GM12801 (cell line): Measurements from ENCODE around the gene SLC22A13.

ENCODE experiments used
- CTCF ChIP-seq: IDR thresholded peaks from one replicate; pipeline ENCODE4 v1.5.1; 2011; ENCODE audit warnings: control low read depth; ENCODE audit not compliant: insufficient read length; ENCODE audit errors: extremely low read depth

SLC22A13 gene

GRCh38 chr3:38253704-38254103 is 11.9 kb upstream of the SLC22A13 start:
- TF ChIP-seq CTCF, result no peak

GRCh38 chr3:38254872-38255271 is 10.7 kb upstream of the SLC22A13 start:
- TF ChIP-seq CTCF, result no peak

DNA sequence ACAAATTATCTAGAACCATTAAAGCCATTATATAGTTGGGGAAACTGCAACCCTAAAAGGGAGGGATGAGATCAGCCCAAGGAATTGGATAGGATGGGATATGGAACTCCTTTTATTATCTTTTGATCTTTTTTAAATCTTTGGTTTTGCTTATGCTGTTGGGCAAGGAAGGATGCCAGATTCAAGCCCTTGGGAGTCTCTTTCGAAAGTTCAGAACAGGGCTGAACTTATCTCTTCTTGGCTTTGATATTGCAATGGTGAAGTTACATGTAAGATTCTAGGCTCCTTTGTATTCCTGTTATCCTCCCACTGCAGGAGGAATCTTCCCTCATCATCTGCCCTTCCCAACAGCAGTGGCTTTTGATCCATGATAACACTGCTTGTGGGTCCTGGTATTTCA is 10.0 kb upstream of the SLC22A13 start:
- TF ChIP-seq CTCF, result no peak

DNA sequence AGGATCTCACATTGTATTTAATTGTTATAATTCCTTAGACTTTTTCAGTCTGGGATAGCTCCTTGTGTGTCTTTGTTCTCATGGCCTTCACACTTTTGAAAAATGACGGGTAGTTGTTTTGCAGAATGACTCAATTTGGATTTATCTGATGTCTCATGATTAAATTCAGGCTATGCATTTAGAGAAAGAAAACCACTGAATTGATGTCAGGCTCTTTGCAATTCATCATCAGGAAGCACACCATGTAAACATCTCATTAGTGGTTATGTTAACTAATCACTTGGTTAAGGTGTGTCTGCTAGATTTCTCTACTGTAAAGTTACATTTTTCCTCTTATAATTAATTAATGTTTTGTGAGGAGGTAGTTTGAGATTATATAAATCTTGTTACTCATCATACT is 8.0 kb upstream of the SLC22A13 start:
- no peak for TF ChIP-seq CTCF

- no peak for TF ChIP-seq CTCF
Measured at GRCh38 chr3:38260474-38260873, 5.1 kb upstream of the SLC22A13 start.

DNA sequence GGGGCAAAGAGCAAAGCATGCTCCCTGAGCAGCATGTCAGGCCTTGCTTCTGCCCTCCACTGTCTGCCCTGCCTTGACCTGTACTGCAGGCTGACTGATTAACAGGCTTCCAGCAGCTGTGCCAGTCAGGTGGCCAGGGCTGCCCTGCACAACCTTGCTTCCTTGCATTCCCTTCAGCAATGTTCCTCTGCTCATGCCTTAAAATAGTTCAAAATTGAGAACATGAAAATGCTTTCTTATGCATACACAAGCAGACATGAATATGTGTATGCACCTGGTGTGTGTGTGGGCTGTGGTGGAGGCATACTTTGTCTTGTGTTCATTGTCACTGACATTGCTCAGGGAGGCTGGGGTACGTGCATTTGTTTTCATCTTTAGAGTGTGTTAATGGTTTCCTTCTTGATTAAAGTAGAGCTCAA is 1.2 kb upstream of the SLC22A13 start:
- no peak for TF ChIP-seq CTCF

DNA sequence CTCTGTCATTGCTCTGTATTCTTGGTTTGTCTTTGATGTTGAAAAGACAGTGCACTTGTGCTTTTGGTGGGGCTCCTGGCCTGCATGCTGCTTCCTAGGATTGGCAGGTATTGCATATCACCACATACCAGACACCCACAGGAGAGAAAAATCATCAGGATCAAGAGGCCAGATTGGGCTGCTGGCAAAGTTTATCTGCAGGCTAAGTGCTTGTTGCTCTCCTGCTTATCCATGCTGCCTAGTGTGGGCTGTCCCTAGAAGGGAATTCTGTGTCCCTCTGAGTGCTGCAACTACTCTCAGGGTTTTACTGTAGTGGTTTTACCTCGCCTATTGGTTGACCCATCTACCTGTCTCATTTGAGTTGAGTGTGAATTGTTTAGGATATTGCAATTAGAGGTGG is 833 bp upstream of the SLC22A13 start:
- TF ChIP-seq CTCF, result no peak

- TF ChIP-seq CTCF, result no peak
Measured at GRCh38 chr3:38266810-38267209, 1.2 kb downstream of the SLC22A13 start.
